ENCODE measurements around the gene FAM236D. TPM values are rescaled to one million over a fixed set of nuclear protein-coding genes. Genes with fewer than 3 reads are reported as not detected.
"Not testable (repeated sequence)": the region's sequence is repeated elsewhere in the genome, so short reads cannot be mapped to it uniquely, and the experiment has no call there.

FAM236D gene
- not detected in 2 replicates for total RNA-seq (2014; rRNA removed; shearing (Covaris generic))

DNA sequence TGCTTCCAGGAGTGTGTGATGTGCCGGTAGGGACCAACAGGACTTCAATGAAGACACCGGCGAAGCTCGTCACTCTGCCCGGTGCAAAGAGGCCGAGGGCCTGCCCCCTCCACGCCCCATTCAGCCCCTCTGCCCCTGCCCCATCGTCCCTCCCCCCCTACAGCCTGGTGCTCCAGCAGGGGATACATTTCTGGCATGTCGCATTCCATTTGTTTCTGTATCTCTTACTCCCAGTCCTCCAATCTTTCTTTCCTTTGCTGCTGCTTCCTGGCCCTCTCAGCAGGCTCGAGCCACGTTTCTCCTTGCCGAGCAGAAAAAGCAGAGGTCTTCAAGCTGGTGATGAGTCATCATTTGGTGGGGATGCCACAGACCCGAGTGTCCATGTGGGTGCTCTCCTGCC lies at the start of gene FAM236D:
Gene FAM236D, minus strand, starts transcription at position 101 of the 400 bp plus-strand sequence. Its CDS starts 100 bp downstream, at position 1.
- H3K4me1 ChIP-seq (replicated peaks); DNase-seq (ENCODE audit: low read depth in 1 of 2, low spot score in 2 of 2); H3K27ac ChIP-seq: not testable (repeated sequence)

DNA sequence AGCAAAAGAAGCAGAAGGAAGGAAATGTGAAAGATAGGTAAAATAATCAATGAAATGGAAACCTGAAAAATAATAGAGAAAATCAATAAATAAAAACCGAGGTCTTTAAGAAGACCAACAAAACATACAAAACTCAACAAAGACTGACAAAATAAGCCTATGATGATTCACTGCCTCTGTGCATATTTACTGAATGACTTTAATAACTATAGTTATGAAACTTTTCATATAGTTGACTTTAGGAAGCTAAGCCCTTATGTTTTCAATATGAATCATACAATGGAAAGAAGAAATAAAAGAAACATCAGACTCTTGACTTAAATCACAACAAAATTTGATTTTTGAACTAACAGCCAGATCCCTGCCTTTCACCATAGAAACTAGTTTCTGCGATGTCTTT lies 29.5 kb upstream of the FAM236D start:
- H3K9me3 ChIP-seq (replicated peaks); H3K27me3 ChIP-seq (replicated peaks); H3K36me3 ChIP-seq; H3K4me1 ChIP-seq (replicated peaks); H3K4me3 ChIP-seq; H3K27ac ChIP-seq; DNase-seq (ENCODE audit: low read depth in 1 of 2, low spot score in 2 of 2): not testable (repeated sequence)

More for the DNA sequence above, at the start of gene FAM236D:
- not testable (repeated sequence) for H3K27me3 ChIP-seq (replicated peaks); H3K36me3 ChIP-seq; H3K9me3 ChIP-seq (replicated peaks); H3K4me3 ChIP-seq

DNA sequence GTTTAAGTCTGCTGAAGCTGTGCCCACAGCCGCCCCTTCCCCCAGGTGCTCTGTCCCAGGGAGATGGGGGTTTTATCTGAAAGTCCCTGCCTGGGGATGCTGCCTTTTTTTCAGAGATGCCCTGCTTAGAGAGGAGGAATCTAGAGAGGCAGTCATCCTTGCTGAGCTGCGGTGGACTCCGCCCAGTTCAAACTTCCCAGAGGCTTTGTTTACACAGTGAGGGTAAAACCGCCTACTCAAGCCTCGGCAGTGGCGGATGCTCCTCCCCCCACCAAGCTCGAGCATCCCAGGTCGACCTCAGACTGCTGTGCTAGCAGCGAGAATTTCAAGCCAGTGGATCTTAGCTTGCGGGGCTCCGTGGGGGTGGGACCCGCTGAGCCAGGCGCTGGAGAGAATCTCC lies 22.7 kb upstream of the FAM236D start:
- not testable (repeated sequence) for H3K4me3 ChIP-seq; DNase-seq (ENCODE audit: low read depth in 1 of 2, low spot score in 2 of 2); H3K36me3 ChIP-seq; H3K9me3 ChIP-seq (replicated peaks); H3K27me3 ChIP-seq (replicated peaks); H3K4me1 ChIP-seq (replicated peaks); H3K27ac ChIP-seq

DNA sequence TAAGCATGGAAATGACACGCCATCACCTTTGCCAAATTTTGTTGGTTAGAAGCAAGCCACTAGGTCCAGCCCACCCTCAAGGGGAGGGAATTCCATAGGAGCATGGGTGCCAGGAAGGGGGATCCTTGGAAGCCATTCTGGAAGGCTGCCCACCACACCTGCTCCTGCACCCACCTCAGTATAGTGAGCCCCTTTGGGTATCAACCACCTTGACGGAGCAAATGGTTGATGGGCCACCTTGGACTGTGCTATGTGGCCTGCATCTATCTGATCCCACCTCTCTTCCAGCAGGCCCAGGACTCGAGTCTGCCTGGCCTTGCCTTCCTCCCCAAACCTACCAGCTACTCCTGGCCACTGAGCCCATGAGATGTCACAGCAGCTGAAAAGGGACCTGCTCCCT lies 17.6 kb downstream of the FAM236D start:
- H3K9me3 ChIP-seq (replicated peaks); H3K27me3 ChIP-seq (replicated peaks); H3K36me3 ChIP-seq; H3K27ac ChIP-seq; DNase-seq (ENCODE audit: low read depth in 1 of 2, low spot score in 2 of 2); H3K4me1 ChIP-seq (replicated peaks); H3K4me3 ChIP-seq: not testable (repeated sequence)

DNA sequence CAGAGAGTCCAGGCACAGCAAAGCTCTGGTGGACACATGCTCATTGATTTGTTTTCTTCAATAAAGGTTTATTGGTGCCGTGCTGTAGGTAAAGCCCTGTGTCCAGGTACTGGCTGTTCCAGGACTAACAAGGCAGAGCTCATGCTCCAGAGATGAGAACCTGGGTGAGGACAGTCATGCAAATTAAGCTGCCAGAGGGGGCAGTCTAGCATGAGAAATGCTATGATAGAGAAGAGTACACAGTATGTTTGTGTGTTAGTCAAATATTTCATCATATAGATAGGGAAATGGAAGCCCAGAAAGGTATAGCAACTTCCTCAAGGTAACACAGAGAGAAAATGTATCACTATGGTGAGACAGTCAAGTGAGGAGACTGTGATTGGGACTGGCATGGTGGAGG lies 19.9 kb downstream of the FAM236D start:
- H3K9me3 ChIP-seq (replicated peaks); DNase-seq (ENCODE audit: low read depth in 1 of 2, low spot score in 2 of 2); H3K36me3 ChIP-seq; H3K4me1 ChIP-seq (replicated peaks); H3K27ac ChIP-seq; H3K4me3 ChIP-seq; H3K27me3 ChIP-seq (replicated peaks): not testable (repeated sequence)

DNA sequence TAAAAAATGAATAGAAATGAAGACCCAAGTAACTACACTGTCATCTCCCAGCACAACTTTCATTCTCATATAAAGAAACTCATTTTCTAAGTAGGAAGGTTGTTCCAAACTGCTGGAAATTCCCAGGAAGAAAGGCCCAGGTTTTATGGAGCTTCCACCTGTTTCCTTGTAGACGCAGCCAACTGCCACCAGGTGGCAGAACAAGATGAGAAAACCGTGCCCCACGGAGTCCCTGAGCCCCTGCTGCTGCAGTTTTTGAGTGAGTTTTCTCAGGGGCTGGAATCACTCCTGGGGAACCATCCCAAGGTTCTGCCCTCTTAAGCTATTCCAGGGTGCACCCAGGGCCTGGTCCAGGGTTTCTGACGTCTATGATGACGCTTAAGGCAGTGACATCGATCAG lies 24.0 kb downstream of the FAM236D start:
- H3K27ac ChIP-seq; H3K27me3 ChIP-seq (replicated peaks); DNase-seq (ENCODE audit: low read depth in 1 of 2, low spot score in 2 of 2); H3K4me3 ChIP-seq; H3K9me3 ChIP-seq (replicated peaks); H3K4me1 ChIP-seq (replicated peaks); H3K36me3 ChIP-seq: not testable (repeated sequence)

DNA sequence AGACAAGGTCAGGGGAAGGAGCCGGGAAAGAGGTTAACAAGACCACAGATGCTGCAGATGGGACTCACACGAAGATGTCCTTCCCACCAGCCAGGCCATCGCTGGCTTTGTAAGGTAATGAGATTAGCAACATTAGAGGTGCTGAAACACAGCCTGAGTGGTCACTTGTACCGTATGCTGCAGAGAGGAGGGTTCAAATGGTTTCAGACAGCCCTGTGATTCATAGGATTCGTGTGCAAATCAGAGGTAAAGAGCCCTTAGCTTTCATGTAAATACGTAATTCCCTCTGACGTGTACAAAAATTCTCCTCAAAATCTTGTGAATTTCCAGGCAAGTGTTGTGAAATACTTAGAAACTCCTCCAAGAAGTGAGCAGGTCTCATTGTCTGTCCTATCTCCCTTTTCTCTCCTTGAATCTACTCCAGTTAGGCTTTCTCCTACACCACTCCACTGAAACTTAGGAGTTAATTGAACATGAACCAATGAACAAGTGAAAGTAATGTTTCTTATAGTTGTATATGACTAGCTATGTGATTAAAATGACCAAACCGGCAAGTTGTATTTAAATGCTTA lies 24.6 kb downstream of the FAM236D start:
- H3K27me3 ChIP-seq (replicated peaks); DNase-seq (ENCODE audit: low read depth in 1 of 2, low spot score in 2 of 2); H3K9me3 ChIP-seq (replicated peaks); H3K4me1 ChIP-seq (replicated peaks); H3K27ac ChIP-seq; H3K36me3 ChIP-seq; H3K4me3 ChIP-seq: not testable (repeated sequence)

DNA sequence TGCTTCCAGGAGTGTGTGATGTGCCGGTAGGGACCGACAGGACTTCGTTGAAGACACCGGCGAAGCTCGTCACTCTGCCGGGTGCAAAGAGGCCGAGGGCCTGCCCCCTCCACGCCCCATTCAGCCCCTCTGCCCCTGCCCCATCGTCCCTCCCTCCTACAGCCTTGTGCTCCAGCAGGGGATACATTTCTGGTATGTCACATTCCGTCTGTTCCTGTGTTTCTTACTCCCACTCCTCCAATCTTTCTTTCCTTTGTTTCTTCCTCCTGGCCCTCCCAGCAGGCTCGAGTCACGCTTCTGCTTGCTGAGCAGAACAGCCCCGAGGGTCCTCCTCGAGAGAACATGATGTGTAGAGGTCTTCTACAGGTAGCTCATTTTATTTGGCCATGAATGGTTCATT lies 25.4 kb downstream of the FAM236D start, which contains the start of gene FAM236B:
Gene FAM236B, minus strand, starts transcription at position 101 of the 400 bp plus-strand sequence. Its CDS starts 100 bp downstream, at position 1.
- H3K4me1 ChIP-seq (replicated peaks); H3K36me3 ChIP-seq; H3K27ac ChIP-seq: not testable (repeated sequence)

DNA sequence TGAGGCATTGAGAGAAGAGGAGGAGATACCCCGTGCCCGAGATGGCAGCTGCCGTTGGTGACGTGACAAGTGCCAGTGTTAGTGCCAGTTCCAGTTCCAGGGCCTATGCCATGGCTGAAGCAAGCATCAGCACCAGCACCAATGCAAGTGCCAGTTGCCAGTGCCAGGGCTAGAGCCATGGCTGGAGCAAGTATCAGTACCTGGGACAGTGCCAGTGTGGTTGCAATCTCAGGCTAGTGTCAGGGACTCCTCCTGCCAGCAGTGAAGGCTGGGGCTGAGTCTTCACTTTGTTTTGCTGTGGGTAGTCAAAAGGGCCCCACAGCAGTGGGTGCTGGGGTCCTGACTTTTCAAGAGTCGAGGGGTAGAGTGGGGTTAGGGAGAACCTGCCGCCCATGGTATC lies 29.9 kb downstream of the FAM236D start:
- not testable (repeated sequence) for H3K9me3 ChIP-seq (replicated peaks); H3K27ac ChIP-seq; H3K27me3 ChIP-seq (replicated peaks); H3K4me1 ChIP-seq (replicated peaks); DNase-seq (ENCODE audit: low read depth in 1 of 2, low spot score in 2 of 2); H3K4me3 ChIP-seq; H3K36me3 ChIP-seq

More for the DNA sequence above, 25.4 kb downstream of the FAM236D start, which contains the start of gene FAM236B:
- not testable (repeated sequence) for H3K4me3 ChIP-seq; H3K27me3 ChIP-seq (replicated peaks); DNase-seq (ENCODE audit: low read depth in 1 of 2, low spot score in 2 of 2); H3K9me3 ChIP-seq (replicated peaks)

DNA sequence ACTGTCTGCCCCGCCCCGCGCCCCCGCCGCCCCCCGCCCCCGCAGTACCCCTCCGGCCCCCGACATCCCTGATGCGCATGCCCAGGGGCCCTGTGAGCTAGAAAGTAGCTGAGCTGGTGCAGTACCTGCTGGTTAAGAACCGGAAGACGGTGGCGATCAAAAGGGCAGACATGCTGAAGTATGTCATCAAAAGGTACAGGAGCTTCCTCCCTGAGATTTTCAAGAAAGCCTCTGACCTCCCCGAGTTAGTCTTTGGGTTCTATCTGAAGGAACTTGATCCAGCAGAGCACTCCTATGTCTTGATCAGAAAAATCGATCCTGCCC lies 30.6 kb downstream of the FAM236D start:
- H3K4me1 ChIP-seq (replicated peaks); H3K9me3 ChIP-seq (replicated peaks); H3K36me3 ChIP-seq; H3K4me3 ChIP-seq; H3K27me3 ChIP-seq (replicated peaks); DNase-seq (ENCODE audit: low read depth in 1 of 2, low spot score in 2 of 2); H3K27ac ChIP-seq: not testable (repeated sequence)

DNA sequence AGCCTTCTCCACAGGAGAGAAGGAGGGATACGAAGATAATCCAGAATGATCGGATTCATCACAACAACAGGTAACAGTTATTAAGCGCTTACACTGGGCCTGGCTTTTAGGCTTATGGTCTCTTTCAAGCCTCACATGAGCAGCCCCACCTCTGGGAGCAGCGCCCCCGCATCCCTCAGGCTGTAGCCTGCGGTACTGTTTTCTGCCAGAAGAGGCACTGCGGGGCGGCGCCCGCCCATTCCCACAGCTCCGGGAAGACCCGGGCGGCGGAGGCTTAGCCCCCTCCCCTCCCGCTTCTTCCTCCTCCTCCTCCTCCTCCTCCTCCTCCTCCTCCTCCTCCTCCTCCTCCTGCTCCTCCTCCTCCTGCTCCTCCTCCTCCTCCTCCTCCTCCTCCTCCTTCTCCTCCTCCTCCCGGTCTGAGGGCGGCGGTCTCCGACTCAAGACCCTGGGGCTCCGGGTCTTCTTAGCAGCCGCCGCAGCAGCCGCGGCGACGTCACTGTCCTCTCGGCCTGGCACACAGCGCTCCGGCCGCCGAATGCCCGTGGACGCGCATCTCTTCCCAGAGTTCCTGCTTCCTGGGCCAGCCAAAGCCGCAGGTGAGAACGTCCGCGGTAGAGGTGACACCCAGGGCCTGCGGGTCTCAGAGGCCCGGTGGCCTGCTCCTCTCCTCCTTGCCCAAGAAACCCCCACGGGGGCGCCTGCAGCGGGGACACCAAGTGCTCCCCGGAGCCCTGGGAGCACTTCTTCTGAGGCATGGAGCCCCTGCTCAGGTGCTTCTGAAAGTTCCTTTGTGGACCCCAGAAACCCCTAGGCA lies 31.1 kb downstream of the FAM236D start, which contains the start of gene DMRTC1B:
Gene DMRTC1B, plus strand, starts transcription at position 238 of the 814 bp plus-strand sequence. CDS start 68,246 bp downstream, outside the sequence.
- not testable (repeated sequence) for H3K27me3 ChIP-seq (replicated peaks); DNase-seq (ENCODE audit: low read depth in 1 of 2, low spot score in 2 of 2); H3K9me3 ChIP-seq (replicated peaks); H3K4me1 ChIP-seq (replicated peaks); H3K27ac ChIP-seq; H3K36me3 ChIP-seq; H3K4me3 ChIP-seq

DNA sequence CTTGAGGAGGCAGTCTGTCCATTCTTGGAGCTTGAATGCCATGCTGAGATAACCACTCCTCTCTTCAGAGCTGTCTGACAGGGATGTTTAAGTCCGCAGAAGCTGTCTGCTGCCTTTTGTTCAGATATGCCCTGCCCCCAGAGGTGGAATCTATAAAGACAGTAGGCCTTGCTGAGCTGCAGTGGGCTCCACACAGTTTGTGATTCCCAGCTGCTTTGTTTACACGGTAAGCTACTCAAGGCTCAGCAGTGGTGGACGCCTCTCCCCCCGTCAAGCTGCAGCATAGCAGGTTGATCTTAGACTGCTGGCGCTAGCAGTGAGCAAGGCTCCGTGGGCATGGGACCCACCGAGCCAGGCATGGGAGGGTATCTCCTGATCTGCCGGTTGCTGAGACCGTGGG lies 47.6 kb downstream of the FAM236D start:
- H3K27ac ChIP-seq; DNase-seq (ENCODE audit: low read depth in 1 of 2, low spot score in 2 of 2); H3K9me3 ChIP-seq (replicated peaks); H3K4me1 ChIP-seq (replicated peaks); H3K4me3 ChIP-seq; H3K36me3 ChIP-seq; H3K27me3 ChIP-seq (replicated peaks): not testable (repeated sequence)
